Measurements from ENCODE around the gene SLC44A3.

The SLC44A3 gene

DNA sequence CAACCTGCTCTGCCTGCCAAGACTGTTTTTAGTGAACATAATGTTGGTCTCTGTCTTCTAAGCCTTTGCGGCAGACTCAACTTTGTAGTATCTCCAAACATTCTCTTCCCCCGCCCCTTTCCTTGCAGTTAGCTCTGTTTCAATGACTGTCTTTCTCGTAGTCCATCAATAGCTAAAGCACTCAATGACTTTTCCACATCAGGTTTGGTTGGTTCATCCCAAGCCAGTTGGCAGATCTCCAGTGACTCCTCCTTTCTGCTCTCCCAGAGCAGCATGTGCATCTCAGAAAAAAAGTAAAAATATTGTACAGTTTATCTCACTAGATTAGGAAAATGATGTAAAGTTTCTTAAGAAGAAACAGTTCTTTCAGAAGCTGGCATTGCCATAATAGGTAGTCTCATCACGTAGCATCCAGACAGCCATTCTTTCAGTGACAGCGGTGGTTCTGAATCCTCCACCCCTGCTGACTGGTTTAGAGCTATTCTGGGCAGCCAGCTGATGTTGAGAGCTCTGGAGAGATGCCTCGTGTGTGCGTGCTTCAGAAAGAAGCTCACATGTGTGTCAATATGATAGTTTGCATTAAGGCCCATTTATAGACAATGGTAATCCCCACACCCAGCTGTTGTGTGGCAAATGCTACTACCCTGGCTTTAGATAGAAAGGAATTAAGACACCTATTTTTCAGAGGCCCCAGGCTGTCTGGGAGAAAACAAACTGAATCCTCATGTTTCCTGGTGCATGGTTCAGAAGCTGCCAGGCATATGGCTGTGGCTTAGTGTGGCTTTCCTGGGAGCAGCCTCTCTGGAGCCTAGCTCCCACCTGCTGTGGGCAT, 53.6 kb downstream of the SLC44A3 start:
- no peak for DNase-seq (ENCODE audit: low spot score)

DNA sequence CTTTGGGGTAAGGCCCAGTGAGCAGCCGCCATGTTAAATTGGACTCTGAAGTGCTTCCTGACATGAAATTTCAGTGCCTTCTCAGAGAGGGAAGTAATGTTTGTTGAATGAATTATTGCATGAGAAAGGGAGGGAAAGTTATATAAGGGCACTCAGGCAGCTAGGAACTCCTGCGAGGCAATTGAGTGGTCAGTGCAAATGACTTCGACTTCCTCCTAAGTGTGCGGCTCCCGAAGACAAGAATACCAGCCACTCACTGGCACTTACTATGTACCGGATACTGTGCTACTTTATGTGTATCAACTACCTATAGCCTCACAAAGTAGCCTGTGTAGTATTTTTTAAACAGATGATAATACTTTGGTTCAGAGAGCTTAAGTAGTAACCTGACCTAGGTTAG, 54.3 kb downstream of the SLC44A3 start:
- no peak for DNase-seq (ENCODE audit: low spot score)

DNA sequence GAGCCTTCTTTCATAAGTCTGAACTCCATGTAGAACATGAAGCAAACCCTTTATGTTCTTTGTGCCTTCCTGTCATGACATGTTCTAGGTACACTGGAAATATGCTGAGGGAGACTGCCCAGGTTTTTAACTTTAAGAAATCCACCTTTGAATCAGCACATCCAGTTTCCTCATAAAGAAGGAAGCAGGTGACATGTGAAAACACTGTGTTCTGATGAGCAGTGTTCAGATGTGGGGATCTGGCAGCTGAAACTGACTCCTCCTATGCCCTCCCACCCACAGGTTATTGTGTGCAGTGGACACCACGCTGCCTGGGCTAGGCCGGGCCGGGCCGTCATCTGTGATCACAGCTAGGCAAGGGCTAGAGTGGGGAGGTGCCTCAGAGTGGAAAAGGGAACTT, 55.6 kb downstream of the SLC44A3 start:
- no peak for DNase-seq (ENCODE audit: low spot score)

GRCh38 chr1:94876362-94876761, 56.2 kb downstream of the SLC44A3 start:
- no peak for DNase-seq (ENCODE audit: low spot score)

DNA sequence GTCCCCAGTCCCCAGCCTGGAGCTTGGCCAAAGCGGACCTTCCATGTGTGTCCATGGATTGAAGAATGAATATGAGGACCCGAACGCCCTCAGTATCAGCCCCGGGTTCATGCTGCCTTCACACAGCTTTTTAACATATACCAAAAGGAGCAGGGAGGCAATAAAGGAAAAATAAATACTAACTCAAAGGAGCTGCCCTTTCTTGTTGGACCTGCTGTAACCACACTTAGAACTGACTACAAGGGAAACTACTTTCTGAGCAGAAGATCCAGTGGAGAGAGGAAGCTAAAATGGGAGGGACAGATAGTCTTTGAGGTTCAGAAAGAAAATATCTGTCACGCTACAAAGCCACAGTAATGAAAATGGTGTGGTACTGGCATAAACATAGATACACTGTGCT, 58.2 kb downstream of the SLC44A3 start:
- DNase-seq (ENCODE audit: low spot score), result no peak

DNA sequence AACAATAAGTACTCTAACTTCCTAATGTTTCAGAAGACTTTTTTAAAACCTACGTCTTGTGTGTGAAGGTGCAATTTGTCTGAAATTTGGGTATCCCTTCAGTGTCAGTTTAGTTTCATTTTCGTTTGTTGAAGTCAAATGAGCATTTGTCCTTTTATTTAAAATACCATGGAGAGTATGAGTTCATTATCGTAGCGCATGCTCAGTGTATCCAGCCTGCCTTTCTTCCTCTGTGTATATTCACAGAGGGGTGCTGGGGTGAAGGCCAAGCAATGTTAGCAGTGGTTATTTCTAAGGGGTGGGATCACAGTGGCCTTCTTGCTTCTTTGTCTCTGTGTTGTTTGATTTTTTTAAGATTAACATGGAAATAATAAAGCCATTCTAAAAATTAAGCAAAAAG, 63.5 kb downstream of the SLC44A3 start:
- peak; percentile 14 for DNase-seq (ENCODE audit: low spot score)

- DNase-seq (ENCODE audit: low spot score), result no peak
These were observed 63.9 kb downstream of the SLC44A3 start for GRCh38 chr1:94884106-94884505.

GRCh38 chr1:94884507-94884906, 64.3 kb downstream of the SLC44A3 start:
- DNase-seq (ENCODE audit: low spot score), result no peak

DNA sequence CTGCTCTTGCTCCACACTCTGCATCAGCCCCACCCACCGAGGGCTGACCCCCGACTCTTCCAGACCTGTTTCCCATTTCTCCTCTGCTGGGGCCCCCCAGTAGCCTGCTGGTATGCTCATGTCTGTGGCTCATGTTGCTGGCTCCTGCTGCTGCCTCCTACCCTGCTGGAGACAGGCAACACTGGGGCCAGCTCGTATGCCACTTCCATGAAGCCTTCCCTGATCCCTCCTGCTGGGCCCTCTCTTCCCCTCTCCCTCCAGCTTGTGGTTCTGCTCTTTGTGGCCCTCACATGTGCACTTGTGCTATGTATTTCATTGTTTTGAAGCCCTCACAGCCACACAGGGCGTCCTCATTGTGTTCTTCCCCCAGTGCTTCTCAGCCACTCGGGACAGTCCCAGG, 66.2 kb downstream of the SLC44A3 start:
- DNase-seq (ENCODE audit: low spot score), result no peak

DNA sequence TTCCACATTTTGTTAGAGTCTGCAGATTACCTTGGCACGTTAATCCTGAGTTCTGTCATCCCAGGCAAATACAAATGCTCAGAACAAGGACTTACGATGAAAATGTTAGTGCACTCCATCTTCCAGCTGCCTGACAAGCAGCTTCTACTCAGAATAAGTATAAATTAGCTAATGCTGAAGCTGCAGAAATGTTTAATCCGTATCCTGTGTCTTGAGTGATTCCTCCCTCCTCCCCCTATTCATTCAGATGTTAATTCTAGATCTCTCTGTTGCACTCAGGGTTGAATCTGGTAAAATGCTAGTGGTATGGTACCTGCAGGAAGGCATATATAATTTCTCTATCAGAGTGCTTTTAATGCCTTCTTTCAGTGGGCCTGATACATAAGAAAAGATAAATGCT, 66.9 kb downstream of the SLC44A3 start:
- no peak for DNase-seq (ENCODE audit: low spot score)

DNA sequence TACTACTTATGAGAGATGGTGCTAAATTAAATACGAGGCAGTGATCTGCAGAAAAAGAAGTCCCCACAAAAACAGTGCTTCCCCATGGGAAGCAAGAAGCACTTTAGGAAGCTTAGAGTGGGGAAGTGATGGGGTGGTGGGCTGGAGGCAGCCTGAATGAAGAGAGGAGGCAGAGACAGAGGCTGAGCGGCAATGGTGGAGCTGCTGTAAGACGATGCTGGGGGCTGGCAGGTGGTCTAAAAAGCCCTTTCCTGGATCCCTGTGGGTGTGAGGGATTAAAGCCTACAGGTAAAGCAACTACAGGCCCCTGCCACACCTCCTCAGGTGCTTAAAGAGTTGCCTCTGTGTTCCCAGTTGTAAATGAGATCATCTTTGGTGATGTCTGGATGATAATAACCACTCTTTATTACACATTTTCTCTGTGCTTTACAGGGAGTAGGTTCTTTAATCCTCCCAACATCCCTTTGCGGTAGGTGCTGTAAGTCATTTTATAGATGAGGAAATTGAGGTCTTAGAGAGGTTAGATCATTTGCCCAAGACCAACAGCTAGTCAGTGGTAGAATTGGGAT, 67.5 kb downstream of the SLC44A3 start:
- no peak for DNase-seq (ENCODE audit: low spot score)

DNA sequence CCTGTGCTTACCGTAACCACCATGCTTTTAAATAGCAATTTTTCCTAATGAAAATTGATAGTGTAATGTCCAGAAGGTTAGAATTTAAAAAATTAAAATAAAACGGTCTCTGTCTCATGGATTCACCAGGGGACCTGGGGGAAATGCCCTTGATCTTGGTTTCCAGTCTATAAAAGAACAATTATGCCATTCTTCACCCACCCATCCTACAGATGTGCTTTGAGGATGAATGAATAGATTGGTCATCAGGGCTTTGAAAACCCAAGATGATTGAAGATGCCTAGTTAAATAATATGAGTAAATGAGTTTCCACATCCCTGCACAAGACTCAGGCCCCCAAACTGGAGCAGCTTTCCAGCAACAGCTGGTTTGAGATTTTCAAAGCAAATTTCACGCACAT, 68.0 kb downstream of the SLC44A3 start:
- DNase-seq (ENCODE audit: low spot score), result no peak

- DNase-seq (ENCODE audit: low spot score), result no peak
These were observed 72.6 kb downstream of the SLC44A3 start for GRCh38 chr1:94892604-94893254.

DNA sequence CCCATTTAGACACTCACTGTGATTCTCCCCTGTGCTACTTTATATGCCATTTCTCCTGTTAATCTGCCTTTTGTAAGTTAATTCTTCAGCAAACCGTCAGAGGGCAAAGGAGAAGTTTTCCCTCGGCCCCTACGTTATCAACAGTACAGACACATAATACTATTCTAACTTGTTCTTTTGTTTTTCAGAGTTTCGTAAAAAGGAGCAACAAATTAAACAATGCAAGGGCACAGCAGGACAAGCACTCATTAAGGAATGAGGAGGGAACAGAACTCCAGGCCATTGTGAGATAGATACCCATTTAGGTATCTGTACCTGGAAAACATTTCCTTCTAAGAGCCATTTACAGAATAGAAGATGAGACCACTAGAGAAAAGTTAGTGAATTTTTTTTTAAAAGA, 74.5 kb downstream of the SLC44A3 start:
- no peak for DNase-seq (ENCODE audit: low spot score)

GRCh38 chr1:94895518-94895917, 75.4 kb downstream of the SLC44A3 start:
- no peak for DNase-seq (ENCODE audit: low spot score)

DNA sequence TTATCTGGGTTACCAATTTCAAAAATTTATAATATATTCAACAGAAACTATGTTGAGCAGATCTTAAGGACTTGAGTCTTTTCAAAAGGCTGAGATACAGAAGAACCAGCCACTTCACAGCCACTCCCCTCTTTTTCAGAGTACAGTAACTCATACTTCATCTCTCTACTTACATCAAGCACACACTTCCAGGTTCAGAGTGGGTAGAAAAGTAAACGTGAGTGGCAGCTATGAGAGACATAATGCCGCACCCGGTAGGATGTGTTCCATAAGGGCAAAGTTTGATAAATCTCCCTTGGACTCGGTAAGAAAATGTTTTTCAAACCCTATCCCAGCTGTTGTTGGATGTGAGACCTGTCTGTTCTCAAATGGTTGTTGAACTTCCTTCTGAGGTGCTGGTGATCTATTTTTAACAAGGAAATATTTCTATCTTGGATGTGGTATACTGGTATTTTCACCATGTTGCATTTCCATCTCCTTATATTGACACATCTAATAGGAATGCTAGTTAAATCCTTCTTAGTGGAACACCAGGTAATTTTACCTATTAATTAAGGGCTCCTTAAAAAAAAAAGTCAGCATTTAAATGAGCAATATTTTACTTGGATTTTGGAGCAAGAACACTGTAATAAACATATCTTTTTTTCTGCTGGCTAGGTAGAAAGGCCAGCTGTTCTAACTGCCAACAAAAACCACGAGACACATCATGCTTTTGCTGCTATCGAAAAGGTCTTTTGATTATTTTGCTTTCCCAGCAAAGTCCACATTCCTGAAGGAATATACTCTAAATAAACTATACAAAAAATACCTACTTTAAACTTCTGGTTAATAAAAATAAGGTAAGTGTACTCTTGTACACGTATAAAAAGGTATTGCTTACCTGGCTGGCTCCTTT, 78.6 kb downstream of the SLC44A3 start:
- DNase-seq (ENCODE audit: low spot score), result no peak

- no peak for DNase-seq (ENCODE audit: low spot score)
These were observed 79.6 kb downstream of the SLC44A3 start for GRCh38 chr1:94899756-94900155.

- DNase-seq (ENCODE audit: low spot score), result no peak
These were observed 81.7 kb downstream of the SLC44A3 start for GRCh38 chr1:94901841-94902240.

GRCh38 chr1:94903280-94904009, 83.3 kb downstream of the SLC44A3 start:
- no peak for DNase-seq (ENCODE audit: low spot score)

DNA sequence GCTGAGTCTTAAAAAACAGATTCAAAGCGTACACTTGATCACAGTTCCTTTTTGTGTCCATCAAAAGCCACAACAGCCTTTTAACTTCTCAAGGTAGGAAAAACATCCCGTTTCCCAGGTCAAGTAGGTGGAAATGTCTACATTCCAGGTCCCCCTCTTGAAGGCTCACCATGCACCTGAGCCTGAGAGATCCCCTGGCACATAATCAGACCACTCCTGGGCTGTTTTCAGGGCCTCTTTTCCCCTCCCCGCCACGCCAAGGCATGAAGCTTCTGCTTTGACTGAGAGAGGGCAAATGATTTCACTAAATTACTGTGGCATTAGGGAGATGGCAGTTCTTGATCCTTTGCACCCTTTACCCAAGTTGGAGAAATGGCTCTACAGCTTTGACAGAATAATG, 85.0 kb downstream of the SLC44A3 start:
- DNase-seq (ENCODE audit: low spot score), result no peak

- DNase-seq (ENCODE audit: low spot score), result no peak
These were observed 86.2 kb downstream of the SLC44A3 start for GRCh38 chr1:94906382-94906781.

DNA sequence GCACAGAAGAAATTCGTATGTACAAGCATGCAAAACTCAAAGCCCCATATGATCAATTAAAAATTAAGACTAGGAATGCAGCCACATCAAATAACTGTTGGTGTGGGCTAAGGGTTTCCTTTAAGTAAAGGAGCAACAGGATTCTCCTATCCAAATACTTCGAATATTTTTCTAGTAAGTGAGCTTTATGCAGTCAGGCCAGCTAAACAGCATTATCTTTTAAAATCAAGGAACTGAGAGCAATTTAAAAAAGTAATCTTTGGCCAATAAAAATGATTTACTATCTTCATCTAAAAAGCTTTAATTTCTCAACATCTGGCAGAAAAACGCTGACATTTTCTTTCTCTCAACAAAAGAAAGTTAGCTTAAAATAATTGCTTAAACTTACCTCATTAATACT, 87.0 kb downstream of the SLC44A3 start:
- DNase-seq (ENCODE audit: low spot score), result no peak

All from CD4-positive, alpha-beta T cell treated with Interleukin-2 at 100 ng/mL for 4 hours (primary cell).